H1 (cell line): ENCODE measurements around the gene SCAP. TPM values are rescaled to one million over a fixed set of nuclear protein-coding genes. Genes with fewer than 3 reads are reported as not detected.

ENCODE experiments used
- CHD7 ChIP-seq: fragments of 300-600 bp; sonication (generic); IDR thresholded peaks from 2 replicates; pipeline ENCODE4 v1.7.1; 2012; ENCODE audit warnings: low read length, moderate library complexity, mild to moderate bottlenecking, inconsistent platforms; ENCODE audit not compliant: insufficient replicate concordance
- GTF2F1 ChIP-seq: IDR thresholded peaks from 2 replicates; pipeline ENCODE4 v1.6.1; 2012; ENCODE audit warnings: low read depth, low read length, improper control_type of control experiment, borderline replicate concordance
- SIX5 ChIP-seq: IDR thresholded peaks from 2 replicates; pipeline ENCODE4 v1.6.1; 2011; ENCODE audit warnings: mild to moderate bottlenecking, low read depth, low read length
- polyA plus RNA-seq, 7 experiments: library from polyadenylated mRNA; depleted of rRNA in 3 of 7; stranded (reverse) in 5 of 7; unstranded in 2 of 7; fragments of >200 nt in 5 of 7; fragments of 200-250 nt in 2 of 7; gene quantifications; 1 replicate in 5 of 7; 2 replicates in 1 of 7; 4 replicates in 1 of 7; pipeline versions ENCODE4 v1.2.1 to v1.2.3, GENCODE V29; 2011 to 2013; ENCODE audit warnings: missing spikeins in 2 of 7, mixed read lengths in 2 of 7
- total RNA-seq: library from RNA; stranded (reverse); fragmentation: NEBNext Ultra II Directional; extraction: Animal tissue kit (Norgen Biotek cat#: 25700); gene quantifications from 2 replicates; pipeline ENCODE4 v1.2.1, GENCODE V29; 2021

Gene SCAP
- total and polyA plus RNA-seq, 2 of the 8 experiments (the other 6 are each of a cell fraction or from before 2014, with no cell fraction given), result 74.0 to 114 TPM

- TF ChIP-seq CHD7 (no peak), SIX5 (no peak), GTF2F1 (no peak)
- TF ChIP-seq, all 59 proteins: peak for 0
These were observed 65.4 kb downstream of the SCAP start (continued) for GRCh38 chr3:47410417-47410720.
